Measurements from ENCODE around the gene ATP2A3. TPM values are rescaled to one million over a fixed set of nuclear protein-coding genes. Genes with fewer than 3 reads are reported as not detected.
A peak's percentile ranks its signal among the peaks of the same experiment; 100 is the strongest.

ATP2A3 gene
- total and polyA plus RNA-seq, 7 donors: 3.6 to 158 (median 12.7) TPM

GRCh38 chr17:3909257-3909656, 55.0 kb downstream of the ATP2A3 start:
- H3K4me1 ChIP-seq: peaks cover 0 to 9% (median 6%) of the 10 kb centered on the region in 4 donors
- no peak overlapping the region for H3K27ac ChIP-seq
- intact Hi-C loops (cut with DNase I): no loop called here
- H3K27me3 ChIP-seq: no peaks in the 10 kb centered on the region
- no peaks in the 10 kb centered on the region for H3K9me3 ChIP-seq
- TF ChIP-seq EP300 (IDR thresholded peaks at IDR 0.05) (no peak), POLR2AphosphoS5 (IDR thresholded peaks at IDR 0.05) (no peak), CTCF (IDR thresholded peaks at IDR 0.05) (no peak), POLR2A (IDR thresholded peaks at IDR 0.05) (no peak)
- no peaks in the 10 kb centered on the region for H3K36me3 ChIP-seq
- no peak for DNase-seq
- WGBS, 2 donors: 81 to 92% methylated on average over 12 of the region's 12 CpGs
- H3K4me3 ChIP-seq: no peak overlapping the region

GRCh38 chr17:3907483-3908216, 56.6 kb downstream of the ATP2A3 start:
- no peaks in the 10 kb centered on the region for H3K9me3 ChIP-seq
- no peaks in the 10 kb centered on the region for H3K36me3 ChIP-seq
- H3K4me1 ChIP-seq: no peaks in the 10 kb centered on the region
- no peak for DNase-seq
- TF ChIP-seq POLR2AphosphoS5 (IDR thresholded peaks at IDR 0.05) (no peak), CTCF (IDR thresholded peaks at IDR 0.05) (peak in 1 of 4 experiments; percentile 25)
- no peak overlapping the region for H3K27ac ChIP-seq
- intact Hi-C loops (cut with DNase I): no loop called here
- H3K4me3 ChIP-seq: no peak overlapping the region
- H3K27me3 ChIP-seq: no peaks in the 10 kb centered on the region
- WGBS, 2 donors: 73 to 82% methylated on average over 11 of the region's 11 CpGs

- H3K9me3 ChIP-seq: no peaks in the 10 kb centered on the region
- H3K4me1 ChIP-seq: no peaks in the 10 kb centered on the region
- 88 to 91% methylated on average over 4 of the region's 4 CpGs for WGBS, 2 donors
- H3K27me3 ChIP-seq: no peaks in the 10 kb centered on the region
- no peak for DNase-seq
- H3K27ac ChIP-seq: no peak overlapping the region
- no peak overlapping the region for H3K4me3 ChIP-seq
- intact Hi-C loops (cut with DNase I): no loop called here
- no peaks in the 10 kb centered on the region for H3K36me3 ChIP-seq
- TF ChIP-seq EP300 (IDR thresholded peaks at IDR 0.05) (no peak), POLR2AphosphoS5 (IDR thresholded peaks at IDR 0.05) (no peak), CTCF (IDR thresholded peaks at IDR 0.05) (no peak), POLR2A (IDR thresholded peaks at IDR 0.05) (no peak)
Measured at GRCh38 chr17:3906881-3907280, 57.4 kb downstream of the ATP2A3 start.

GRCh38 chr17:3905017-3905520, 59.2 kb downstream of the ATP2A3 start:
- Histone ChIP-seq H3K27me3 (no peaks in the 10 kb centered on the region), H3K27ac (no peak overlapping the region), H3K4me3 (no peak overlapping the region), H3K4me1 (no peaks in the 10 kb centered on the region), H3K36me3 (no peaks in the 10 kb centered on the region), H3K9me3 (no peaks in the 10 kb centered on the region)
- intact Hi-C loops (cut with DNase I): no loop called here
- TF ChIP-seq POLR2A (IDR thresholded peaks at IDR 0.05) (no peak), POLR2AphosphoS5 (IDR thresholded peaks at IDR 0.05) (no peak), CTCF (IDR thresholded peaks at IDR 0.05) (no peak), EP300 (IDR thresholded peaks at IDR 0.05) (no peak)
- WGBS, 2 donors: 74 to 84% methylated on average over 11 of the region's 11 CpGs
- no peak for DNase-seq

GRCh38 chr17:3904501-3904900, 59.7 kb downstream of the ATP2A3 start:
- no peak for TF ChIP-seq POLR2AphosphoS5 (IDR thresholded peaks at IDR 0.05)
- no peak for TF ChIP-seq POLR2A (IDR thresholded peaks at IDR 0.05)
- no peak for TF ChIP-seq EP300 (IDR thresholded peaks at IDR 0.05)
- TF ChIP-seq CTCF (IDR thresholded peaks at IDR 0.05): no peak
- whole genome bisulfite sequencing, 2 donors: 78 to 91% methylated on average over 15 of the region's 15 CpGs
- Histone ChIP-seq H3K4me1 (no peaks in the 10 kb centered on the region), H3K27ac (no peak overlapping the region), H3K27me3 (no peaks in the 10 kb centered on the region), H3K36me3 (no peaks in the 10 kb centered on the region), H3K4me3 (no peak overlapping the region), H3K9me3 (no peaks in the 10 kb centered on the region)
- DNase-seq: no peak
- intact Hi-C loops (cut with DNase I): no loop called here
